Vagina (tissue), 2 donors: ENCODE results near the gene GNAL. TPM values are rescaled to one million over a fixed set of nuclear protein-coding genes. Genes with fewer than 3 reads are reported as not detected.
"Not testable (repeated sequence)": the region's sequence is repeated elsewhere in the genome, so short reads cannot be mapped to it uniquely, and the experiment has no call there.

Source experiments
- DNase-seq, 2 donors: peaks; one replicate each; pipeline ENCODE4 v3.0.0-alpha.2; 2017; ENCODE audit errors: extremely low spot score in 2 of 2
- H3K27ac ChIP-seq: fragments of 200-600 bp; sonication (generic); one replicate; pipeline ENCODE4 v1.5.1; 2019
- H3K27me3 ChIP-seq: fragments of 200-600 bp; sonication (generic); one replicate; pipeline ENCODE4 v1.5.1; 2019
- H3K36me3 ChIP-seq, 2 donors: fragments of 200-600 bp; sonication (generic); one replicate each; pipeline ENCODE4 v1.5.1; 2017 to 2019
- H3K4me1 ChIP-seq: fragments of 200-600 bp; sonication (generic); one replicate; pipeline ENCODE4 v1.5.1; 2019
- H3K4me3 ChIP-seq, 2 donors: fragments of 200-600 bp; sonication (generic); 1 replicate in 1 of 2; 2 replicates in 1 of 2; pipeline ENCODE4 v1.5.1; 2016 to 2019
- H3K9me3 ChIP-seq: fragments of 200-600 bp; sonication (generic); one replicate; pipeline ENCODE4 v1.5.1; 2019
- POLR2A ChIP-seq, 2 donors: fragments of 450-650 bp; IDR thresholded peaks; one replicate each; pipeline ENCODE4 v1.6.1; 2017; ENCODE audit warnings: antibody characterized with exemption in 2 of 2, mild to moderate bottlenecking in 2 of 2, moderate library complexity in 2 of 2
- POLR2AphosphoS5 ChIP-seq, 2 donors: sonication (generic); formaldehyde crosslinking; IDR thresholded peaks; one replicate each; pipeline ENCODE4 v1.9.0; 2017; ENCODE audit warnings: antibody characterized with exemption in 2 of 2, mild to moderate bottlenecking in 2 of 2, low read depth in 1 of 2; ENCODE audit not compliant: insufficient read depth in 1 of 2
- intact Hi-C: fragments of 100-400 bp; cut with DNase I; formaldehyde crosslinking; loops from one replicate; pipeline ENCODE4 v1.15.1; 2023
- total RNA-seq: library from RNA; depleted of rRNA; stranded (reverse); fragments of >200 nt; gene quantifications from one replicate; pipeline ENCODE4 v1.2.3, GENCODE V29; 2016
- TF ChIP-seq, protein P1 (sequence below), 3 experiments: fragments of 450-650 bp in 2 of 3; fragments of 200-600 bp in 1 of 3; sonication (generic) in 1 of 3; IDR thresholded peaks; one replicate each; pipeline ENCODE4 v1.5.1; 2017 to 2019; ENCODE audit warnings: antibody characterized with exemption in 3 of 3, mild to moderate bottlenecking in 2 of 3, moderate library complexity in 2 of 3

GNAL gene
- total RNA-seq, 1 donor from 2014 or later = 23.3 TPM

DNA sequence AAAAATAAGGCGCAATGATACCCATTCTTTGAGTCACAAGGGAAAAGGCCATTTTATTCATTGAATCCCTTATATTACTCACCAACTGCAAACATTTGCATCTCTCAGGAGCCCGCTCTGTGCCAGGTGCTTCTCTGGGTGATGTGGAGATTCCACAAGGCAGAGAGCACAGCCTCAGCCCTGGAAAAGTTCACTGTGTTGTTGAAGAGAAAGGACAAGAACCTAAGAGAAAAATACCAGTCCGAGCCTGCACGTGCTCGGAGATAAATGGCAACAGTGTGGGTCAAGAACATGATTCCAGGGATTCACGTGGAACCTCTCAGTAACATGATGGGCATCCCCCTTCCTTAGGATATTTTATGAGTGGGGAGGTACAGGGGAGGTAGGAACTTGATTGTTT lies 11.8 kb downstream of the GNAL start:
- Histone ChIP-seq H3K4me1 (peaks cover 5% of the 10 kb centered on the region), H3K27me3 (no peaks in the 10 kb centered on the region), H3K36me3 (no peaks in the 10 kb centered on the region), H3K9me3 (no peaks in the 10 kb centered on the region), H3K27ac (no peak overlapping the region), H3K4me3 (no peak overlapping the region)
- intact Hi-C loops = no loop called here
- TF ChIP-seq, protein P1, sequence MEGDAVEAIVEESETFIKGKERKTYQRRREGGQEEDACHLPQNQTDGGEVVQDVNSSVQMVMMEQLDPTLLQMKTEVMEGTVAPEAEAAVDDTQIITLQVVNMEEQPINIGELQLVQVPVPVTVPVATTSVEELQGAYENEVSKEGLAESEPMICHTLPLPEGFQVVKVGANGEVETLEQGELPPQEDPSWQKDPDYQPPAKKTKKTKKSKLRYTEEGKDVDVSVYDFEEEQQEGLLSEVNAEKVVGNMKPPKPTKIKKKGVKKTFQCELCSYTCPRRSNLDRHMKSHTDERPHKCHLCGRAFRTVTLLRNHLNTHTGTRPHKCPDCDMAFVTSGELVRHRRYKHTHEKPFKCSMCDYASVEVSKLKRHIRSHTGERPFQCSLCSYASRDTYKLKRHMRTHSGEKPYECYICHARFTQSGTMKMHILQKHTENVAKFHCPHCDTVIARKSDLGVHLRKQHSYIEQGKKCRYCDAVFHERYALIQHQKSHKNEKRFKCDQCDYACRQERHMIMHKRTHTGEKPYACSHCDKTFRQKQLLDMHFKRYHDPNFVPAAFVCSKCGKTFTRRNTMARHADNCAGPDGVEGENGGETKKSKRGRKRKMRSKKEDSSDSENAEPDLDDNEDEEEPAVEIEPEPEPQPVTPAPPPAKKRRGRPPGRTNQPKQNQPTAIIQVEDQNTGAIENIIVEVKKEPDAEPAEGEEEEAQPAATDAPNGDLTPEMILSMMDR (IDR thresholded peaks at IDR 0.05) = no peak
- TF ChIP-seq POLR2A (IDR thresholded peaks at IDR 0.05) (no peak), POLR2AphosphoS5 (IDR thresholded peaks at IDR 0.05; ENCODE audit: insufficient read depth in 1 of 2, low read depth in 1 of 2) (no peak)
- no peak for DNase-seq

DNA sequence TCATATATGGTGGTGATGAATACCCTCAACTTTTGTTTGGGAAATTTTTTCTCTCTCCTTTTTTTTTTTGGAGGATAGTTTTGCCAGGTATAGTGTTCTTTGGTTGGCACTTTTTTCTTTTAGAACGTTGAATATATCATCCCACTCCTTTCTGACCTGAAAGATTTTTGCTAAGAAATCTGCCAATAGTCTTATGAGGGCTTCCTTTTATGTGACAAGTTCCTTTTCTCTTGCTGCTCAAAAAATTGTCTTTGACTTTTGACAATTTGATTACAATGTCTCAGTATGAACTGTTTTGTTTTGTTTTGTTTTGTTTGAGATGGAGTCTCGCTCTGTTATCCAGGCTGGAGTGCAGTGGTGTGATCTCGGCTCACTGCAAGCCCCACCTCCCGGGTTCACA lies 21.5 kb downstream of the GNAL start:
- Histone ChIP-seq H3K4me3 (no peak overlapping the region), H3K27me3 (no peaks in the 10 kb centered on the region), H3K27ac (no peak overlapping the region), H3K36me3 (no peaks in the 10 kb centered on the region), H3K4me1 (no peaks in the 10 kb centered on the region), H3K9me3 (no peaks in the 10 kb centered on the region)
- TF ChIP-seq, protein P1 (IDR thresholded peaks at IDR 0.05) = no peak
- TF ChIP-seq POLR2A (IDR thresholded peaks at IDR 0.05) = no peak
- no peak for TF ChIP-seq POLR2AphosphoS5 (IDR thresholded peaks at IDR 0.05; ENCODE audit: insufficient read depth in 1 of 2, low read depth in 1 of 2)
- intact Hi-C loops = no loop called here
- no peak for DNase-seq

DNA sequence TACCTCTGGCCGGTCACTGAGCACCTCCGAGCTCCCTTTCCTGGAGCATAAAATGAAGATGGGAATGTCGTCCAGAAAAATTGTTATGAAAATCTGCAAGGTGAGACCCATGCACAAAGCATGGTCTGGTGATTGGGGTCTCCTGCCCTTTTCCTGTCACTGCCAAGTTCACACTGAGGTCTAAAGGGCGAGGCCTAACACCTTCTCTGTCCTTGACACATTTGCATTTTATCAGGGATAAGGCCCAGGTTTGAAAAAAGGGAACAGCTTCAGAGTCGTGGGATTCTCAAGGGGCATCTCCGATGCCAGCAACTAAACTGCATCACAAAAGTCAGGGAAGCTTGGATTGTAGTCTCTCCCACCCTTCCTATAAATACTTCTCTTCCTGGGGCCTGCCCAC lies 24.7 kb downstream of the GNAL start:
- H3K36me3 ChIP-seq = no peaks in the 10 kb centered on the region
- H3K27me3 ChIP-seq = no peaks in the 10 kb centered on the region
- no peak overlapping the region for H3K4me3 ChIP-seq
- intact Hi-C loops = no loop called here
- no peak overlapping the region for H3K27ac ChIP-seq
- TF ChIP-seq POLR2AphosphoS5 (IDR thresholded peaks at IDR 0.05; ENCODE audit: insufficient read depth in 1 of 2, low read depth in 1 of 2) (no peak), POLR2A (IDR thresholded peaks at IDR 0.05) (no peak)
- TF ChIP-seq, protein P1 (IDR thresholded peaks at IDR 0.05) = no peak
- H3K4me1 ChIP-seq = no peaks in the 10 kb centered on the region
- DNase-seq = peak in 1 of 2 donors; percentile 31
- no peaks in the 10 kb centered on the region for H3K9me3 ChIP-seq

DNA sequence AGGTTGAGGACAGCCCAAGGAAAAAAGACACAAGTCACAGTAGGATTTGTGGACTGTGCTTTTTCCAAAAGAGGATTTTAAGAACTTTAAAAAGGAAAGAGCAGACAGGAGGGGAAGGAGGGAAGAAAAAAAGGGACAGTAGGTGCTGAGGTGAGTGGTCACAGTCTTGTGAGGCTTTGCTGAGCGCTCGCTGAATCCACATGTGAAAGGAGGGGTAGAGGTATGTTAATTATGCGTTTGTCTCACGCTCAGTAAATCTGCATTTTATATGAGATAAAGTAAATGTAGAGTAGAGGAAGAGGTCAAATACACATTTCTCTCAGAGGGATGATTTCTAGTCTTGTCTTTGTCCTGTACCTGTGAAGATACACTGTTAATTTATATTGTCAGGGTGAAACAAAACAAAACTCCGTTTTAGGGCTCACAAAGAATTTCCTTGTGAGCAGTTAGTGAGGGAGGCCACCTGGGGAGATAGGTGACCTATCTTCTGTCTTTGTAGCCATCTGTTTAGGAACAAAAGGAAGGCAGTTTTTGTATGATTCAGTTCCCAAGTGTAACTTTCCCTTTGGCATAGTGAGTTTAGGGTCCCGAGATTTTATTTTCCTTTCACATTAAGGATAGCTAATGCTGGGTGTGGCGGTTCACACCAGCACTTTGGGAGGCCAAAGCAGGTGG lies 25.3 kb downstream of the GNAL start:
- no peaks in the 10 kb centered on the region for H3K4me1 ChIP-seq
- DNase-seq = no peak
- H3K9me3 ChIP-seq = no peaks in the 10 kb centered on the region
- intact Hi-C loops = no loop called here
- no peak overlapping the region for H3K27ac ChIP-seq
- TF ChIP-seq POLR2A (IDR thresholded peaks at IDR 0.05) (no peak), POLR2AphosphoS5 (IDR thresholded peaks at IDR 0.05; ENCODE audit: insufficient read depth in 1 of 2, low read depth in 1 of 2) (no peak)
- TF ChIP-seq, protein P1 (IDR thresholded peaks at IDR 0.05) = no peak
- no peak overlapping the region for H3K4me3 ChIP-seq
- no peaks in the 10 kb centered on the region for H3K27me3 ChIP-seq
- no peaks in the 10 kb centered on the region for H3K36me3 ChIP-seq

DNA sequence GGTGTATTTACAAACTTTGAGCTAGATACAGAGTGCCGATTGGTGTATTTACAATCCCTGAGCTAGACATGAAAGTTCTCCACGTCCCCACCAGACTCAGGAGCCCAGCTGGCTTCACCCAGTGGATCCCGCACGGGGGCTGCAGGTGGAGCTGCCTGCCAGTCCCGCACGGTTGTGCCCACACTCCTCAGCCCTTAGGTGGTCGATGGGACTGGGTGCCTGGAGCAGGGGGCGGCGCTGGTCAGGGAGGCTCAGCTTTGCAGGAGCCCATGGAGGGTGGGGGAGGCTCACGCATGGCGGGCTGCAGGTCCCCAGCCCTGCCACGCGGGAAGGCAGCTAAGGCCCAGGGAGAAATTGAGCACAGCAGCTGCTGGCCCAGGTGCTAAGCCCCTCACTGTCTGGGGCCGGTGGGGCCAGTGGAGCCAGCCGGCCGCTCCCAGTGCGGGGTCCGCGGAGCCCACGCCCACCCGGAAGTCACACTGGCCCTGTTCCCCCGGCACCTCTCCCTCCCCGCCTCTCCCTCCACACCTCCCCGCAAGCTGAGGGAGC lies 27.8 kb downstream of the GNAL start:
- intact Hi-C loops, H3K4me3 ChIP-seq, H3K4me1 ChIP-seq, H3K27ac ChIP-seq, H3K9me3 ChIP-seq, H3K36me3 ChIP-seq, H3K27me3 ChIP-seq: not testable (repeated sequence)
- DNase-seq = peak in 1 of 2 donors; percentile 81
